ENCODE results near the gene HMX3. TPM values are rescaled to one million over a fixed set of nuclear protein-coding genes. Genes with fewer than 3 reads are reported as not detected.
A peak's percentile ranks its signal among the peaks of the same experiment; 100 is the strongest.

The HMX3 gene
- total RNA-seq, 1 experiment from 2014 or later = not detected

DNA sequence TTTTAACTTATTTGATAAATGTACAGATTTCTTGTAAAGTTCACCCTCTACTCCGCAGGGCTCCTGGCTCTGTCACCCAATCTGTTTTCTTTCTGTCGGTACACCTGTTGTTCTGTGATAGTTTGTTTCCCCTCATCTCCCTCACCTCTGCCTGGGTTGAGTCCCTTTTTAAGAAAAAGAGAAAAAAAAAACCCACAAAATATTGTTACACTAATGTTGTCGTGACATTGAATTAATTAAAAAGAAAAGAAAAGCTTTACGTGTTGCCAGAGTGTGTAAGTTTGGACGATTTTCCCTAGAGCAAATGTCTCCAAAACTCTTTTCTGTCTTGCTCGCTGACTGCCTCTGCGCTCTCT, 3.4 kb downstream of the HMX3 start:
- Histone ChIP-seq H3K23me2 (ENCODE audit: insufficient read length, low read depth, low read length, poor library complexity, severe bottlenecking) (peaks cover 28% of the 10 kb centered on the region), H2AFZ (ENCODE audit: low read length) (no peak overlapping the region), H2AK5ac (ENCODE audit: insufficient read length, low read length) (no peak overlapping the region), H3K4me2 (ENCODE audit: insufficient read depth, insufficient read length, low read length) (peak overlapping the region; percentile 66), H4K8ac (replicated peaks; ENCODE audit: insufficient read length, low read depth, low read length) (no peak overlapping the region), H2BK15ac (ENCODE audit: low read depth, low read length) (no peak overlapping the region), H3K18ac (ENCODE audit: insufficient read length, low read depth, low read length) (no peak overlapping the region), H2BK5ac (ENCODE audit: insufficient read length, low read length) (no peak overlapping the region), H3K14ac (ENCODE audit: insufficient read depth, low read length) (no peak overlapping the region), H2BK12ac (ENCODE audit: insufficient read length, low read depth, low read length) (no peak overlapping the region), H3K27me3 (ENCODE audit: insufficient read depth, low read length) (peaks cover 85% of the 10 kb centered on the region), H4K91ac (ENCODE audit: insufficient read length, low read depth, low read length) (no peak overlapping the region), H4K5ac (ENCODE audit: insufficient read length, low read depth, low read length) (no peak overlapping the region), H2BK120ac (ENCODE audit: low read depth, low read length, poor library complexity, severe bottlenecking) (no peak overlapping the region), H3K23ac (ENCODE audit: insufficient read length, low read depth, low read length) (no peak overlapping the region), H3K79me2 (ENCODE audit: insufficient read depth, low read length) (no peaks in the 10 kb centered on the region), H3K56ac (ENCODE audit: insufficient read length, low read depth, low read length) (no peak overlapping the region), H3T11ph (ENCODE audit: low read length) (no peak overlapping the region), H3K4me1 (ENCODE audit: insufficient read depth, low read length) (no peaks in the 10 kb centered on the region), H3K4ac (ENCODE audit: low read depth, low read length) (no peak overlapping the region), H3K9me3 (ENCODE audit: control insufficient read depth, low read depth, low read length) (no peaks in the 10 kb centered on the region), H3K79me1 (ENCODE audit: insufficient read depth, low read depth, low read length, poor library complexity, severe bottlenecking) (no peaks in the 10 kb centered on the region), H3K27ac (ENCODE audit: insufficient read length, low read depth, low read length) (no peak overlapping the region), H3K9ac (ENCODE audit: extremely low read depth, insufficient read length, low read length) (no peak overlapping the region), H2BK20ac (ENCODE audit: low read depth, low read length, poor library complexity, severe bottlenecking) (no peak overlapping the region), H4K20me1 (ENCODE audit: control insufficient read depth, insufficient read depth, insufficient read length) (no peaks in the 10 kb centered on the region)
- H3K4me3 Mint-ChIP-seq = peak overlapping the region in 1 of 2 experiments; percentile 78; a peak in 3 of 5 replicates
- H3K9me3 Mint-ChIP-seq = peaks cover 0 to 8% of the 10 kb centered on the region in 2 experiments; a peak in 3 of 5 replicates
- H3K27me3 Mint-ChIP-seq (ENCODE audit: low read depth) = peaks cover 98% of the 10 kb centered on the region
- H3K4me1 Mint-ChIP-seq = peaks cover 29 to 61% of the 10 kb centered on the region in 2 experiments
- TF ChIP-seq, protein P1, sequence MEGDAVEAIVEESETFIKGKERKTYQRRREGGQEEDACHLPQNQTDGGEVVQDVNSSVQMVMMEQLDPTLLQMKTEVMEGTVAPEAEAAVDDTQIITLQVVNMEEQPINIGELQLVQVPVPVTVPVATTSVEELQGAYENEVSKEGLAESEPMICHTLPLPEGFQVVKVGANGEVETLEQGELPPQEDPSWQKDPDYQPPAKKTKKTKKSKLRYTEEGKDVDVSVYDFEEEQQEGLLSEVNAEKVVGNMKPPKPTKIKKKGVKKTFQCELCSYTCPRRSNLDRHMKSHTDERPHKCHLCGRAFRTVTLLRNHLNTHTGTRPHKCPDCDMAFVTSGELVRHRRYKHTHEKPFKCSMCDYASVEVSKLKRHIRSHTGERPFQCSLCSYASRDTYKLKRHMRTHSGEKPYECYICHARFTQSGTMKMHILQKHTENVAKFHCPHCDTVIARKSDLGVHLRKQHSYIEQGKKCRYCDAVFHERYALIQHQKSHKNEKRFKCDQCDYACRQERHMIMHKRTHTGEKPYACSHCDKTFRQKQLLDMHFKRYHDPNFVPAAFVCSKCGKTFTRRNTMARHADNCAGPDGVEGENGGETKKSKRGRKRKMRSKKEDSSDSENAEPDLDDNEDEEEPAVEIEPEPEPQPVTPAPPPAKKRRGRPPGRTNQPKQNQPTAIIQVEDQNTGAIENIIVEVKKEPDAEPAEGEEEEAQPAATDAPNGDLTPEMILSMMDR (conservative IDR thresholded peaks at IDR 0.05) = no peak
- no CpG with 5 or more reads among the region's 7 CpGs for WGBS (ENCODE audit: extremely low coverage, insufficient read length, low lambda C conversion rate)
- no peaks in the 10 kb centered on the region for H3K36me3 Mint-ChIP-seq (ENCODE audit: insufficient read depth in 1 of 3, low read depth in 3 of 3)
- no peak overlapping the region for H3K27ac Mint-ChIP-seq
- no peak for DNase-seq
